GM23338 (cell line): ENCODE results near the gene UBE2S.

Experiments
- CREB1 ChIP-seq: fragments of 250-450 bp; sonication (Bioruptor Pico); IDR thresholded peaks from 2 replicates; pipeline ENCODE4 v1.5.0; 2020; ENCODE audit warnings: low read depth, mild to moderate bottlenecking, moderate library complexity
- EZH2 ChIP-seq: fragments of 200-600 bp; sonication (generic); IDR thresholded peaks from one replicate; pipeline ENCODE4 v1.8.0; 2017; ENCODE audit warnings: antibody characterized with exemption, mild to moderate bottlenecking, low read depth; ENCODE audit not compliant: unreplicated experiment
- POLR2AphosphoS5 ChIP-seq: IDR thresholded peaks from 2 replicates; pipeline ENCODE4 v1.6.1; 2016; ENCODE audit warnings: antibody characterized with exemption, low read depth
- ZNF114 ChIP-seq: fragments of 250-450 bp; sonication (Bioruptor Pico); IDR thresholded peaks from 2 replicates; pipeline ENCODE4 v1.5.0; 2020; ENCODE audit warnings: mild to moderate bottlenecking, moderate library complexity
- TF ChIP-seq, protein P1 (sequence below), 2 experiments: fragments of 200-600 bp in 1 of 2; sonication (generic) in 1 of 2; conservative IDR thresholded peaks; 2 replicates each; pipeline versions ENCODE4 v1.5.1 to v1.6.1; 2016 to 2017; ENCODE audit warnings: antibody characterized with exemption in 2 of 2, low read depth in 2 of 2, mild to moderate bottlenecking in 2 of 2, moderate library complexity in 1 of 2
- TF ChIP-seq, protein P2 (sequence below): IDR thresholded peaks from one replicate; pipeline ENCODE4 v1.6.1; 2018; ENCODE audit warnings: antibody characterized with exemption; ENCODE audit not compliant: unreplicated experiment

DNA sequence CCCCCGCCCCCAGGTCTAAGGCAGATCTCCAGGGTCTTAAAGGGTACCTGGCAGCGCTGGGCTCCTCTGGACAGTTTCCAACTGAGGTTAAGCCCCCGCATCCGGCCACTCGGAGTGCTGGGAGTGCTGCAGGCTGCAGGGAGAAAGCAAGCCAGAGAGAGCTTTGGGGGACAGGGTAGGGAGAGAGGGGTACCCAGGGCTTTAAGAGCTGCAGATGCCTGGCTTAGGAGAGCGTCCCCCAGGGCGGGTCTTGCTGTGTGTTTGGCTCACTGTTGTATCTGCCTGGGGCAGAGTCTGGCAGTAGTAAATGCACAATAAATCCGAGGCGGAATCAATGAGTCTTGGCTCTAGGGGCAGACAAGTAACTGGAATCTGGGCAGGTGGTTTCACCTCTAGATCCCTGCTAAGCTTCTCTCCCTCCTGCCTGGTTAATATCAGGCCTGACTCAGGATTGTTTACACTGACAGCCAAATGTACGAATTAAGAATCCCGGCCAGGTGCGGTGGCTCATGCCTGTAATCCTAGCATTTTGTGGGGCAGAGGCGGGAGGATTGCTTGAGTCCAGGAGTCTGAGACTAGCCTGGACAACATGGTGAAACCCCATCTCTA, 52.3 kb downstream of the UBE2S start:
- TF ChIP-seq CREB1 (CRISPR knock-in tag), result no peak
- no peak for TF ChIP-seq EZH2
- TF ChIP-seq POLR2AphosphoS5, result no peak
- TF ChIP-seq, protein P1, sequence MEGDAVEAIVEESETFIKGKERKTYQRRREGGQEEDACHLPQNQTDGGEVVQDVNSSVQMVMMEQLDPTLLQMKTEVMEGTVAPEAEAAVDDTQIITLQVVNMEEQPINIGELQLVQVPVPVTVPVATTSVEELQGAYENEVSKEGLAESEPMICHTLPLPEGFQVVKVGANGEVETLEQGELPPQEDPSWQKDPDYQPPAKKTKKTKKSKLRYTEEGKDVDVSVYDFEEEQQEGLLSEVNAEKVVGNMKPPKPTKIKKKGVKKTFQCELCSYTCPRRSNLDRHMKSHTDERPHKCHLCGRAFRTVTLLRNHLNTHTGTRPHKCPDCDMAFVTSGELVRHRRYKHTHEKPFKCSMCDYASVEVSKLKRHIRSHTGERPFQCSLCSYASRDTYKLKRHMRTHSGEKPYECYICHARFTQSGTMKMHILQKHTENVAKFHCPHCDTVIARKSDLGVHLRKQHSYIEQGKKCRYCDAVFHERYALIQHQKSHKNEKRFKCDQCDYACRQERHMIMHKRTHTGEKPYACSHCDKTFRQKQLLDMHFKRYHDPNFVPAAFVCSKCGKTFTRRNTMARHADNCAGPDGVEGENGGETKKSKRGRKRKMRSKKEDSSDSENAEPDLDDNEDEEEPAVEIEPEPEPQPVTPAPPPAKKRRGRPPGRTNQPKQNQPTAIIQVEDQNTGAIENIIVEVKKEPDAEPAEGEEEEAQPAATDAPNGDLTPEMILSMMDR (conservative IDR thresholded peaks at IDR 0.05; ENCODE audit: low read depth in 2 of 2), result no peak
- no peak for TF ChIP-seq ZNF114 (CRISPR knock-in tag)
- TF ChIP-seq, protein P2, sequence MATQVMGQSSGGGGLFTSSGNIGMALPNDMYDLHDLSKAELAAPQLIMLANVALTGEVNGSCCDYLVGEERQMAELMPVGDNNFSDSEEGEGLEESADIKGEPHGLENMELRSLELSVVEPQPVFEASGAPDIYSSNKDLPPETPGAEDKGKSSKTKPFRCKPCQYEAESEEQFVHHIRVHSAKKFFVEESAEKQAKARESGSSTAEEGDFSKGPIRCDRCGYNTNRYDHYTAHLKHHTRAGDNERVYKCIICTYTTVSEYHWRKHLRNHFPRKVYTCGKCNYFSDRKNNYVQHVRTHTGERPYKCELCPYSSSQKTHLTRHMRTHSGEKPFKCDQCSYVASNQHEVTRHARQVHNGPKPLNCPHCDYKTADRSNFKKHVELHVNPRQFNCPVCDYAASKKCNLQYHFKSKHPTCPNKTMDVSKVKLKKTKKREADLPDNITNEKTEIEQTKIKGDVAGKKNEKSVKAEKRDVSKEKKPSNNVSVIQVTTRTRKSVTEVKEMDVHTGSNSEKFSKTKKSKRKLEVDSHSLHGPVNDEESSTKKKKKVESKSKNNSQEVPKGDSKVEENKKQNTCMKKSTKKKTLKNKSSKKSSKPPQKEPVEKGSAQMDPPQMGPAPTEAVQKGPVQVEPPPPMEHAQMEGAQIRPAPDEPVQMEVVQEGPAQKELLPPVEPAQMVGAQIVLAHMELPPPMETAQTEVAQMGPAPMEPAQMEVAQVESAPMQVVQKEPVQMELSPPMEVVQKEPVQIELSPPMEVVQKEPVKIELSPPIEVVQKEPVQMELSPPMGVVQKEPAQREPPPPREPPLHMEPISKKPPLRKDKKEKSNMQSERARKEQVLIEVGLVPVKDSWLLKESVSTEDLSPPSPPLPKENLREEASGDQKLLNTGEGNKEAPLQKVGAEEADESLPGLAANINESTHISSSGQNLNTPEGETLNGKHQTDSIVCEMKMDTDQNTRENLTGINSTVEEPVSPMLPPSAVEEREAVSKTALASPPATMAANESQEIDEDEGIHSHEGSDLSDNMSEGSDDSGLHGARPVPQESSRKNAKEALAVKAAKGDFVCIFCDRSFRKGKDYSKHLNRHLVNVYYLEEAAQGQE, result no peak
